B cell (primary cell): ENCODE data around the gene CMTM5. TPM values are rescaled to one million over a fixed set of nuclear protein-coding genes. Genes with fewer than 3 reads are reported as not detected.

Experiments used
- ATAC-seq: fragments of 200-7000 bp; cut with Tn5 transposase; one replicate; pipeline ENCODE4 v1.10.0; 2021; ENCODE audit warnings: low read depth, mild to moderate bottlenecking, moderate number of reproducible peaks, moderate library complexity
- CTCF ChIA-PET: fragments of 350-600 bp; sonication (Branson Sonifier 250); formaldehyde crosslinking; loops from one replicate; lab custom pipeline; 2021; ENCODE audit warnings: antibody characterized with exemption, inconsistent platforms; lab: Charles Lee
- POLR2A ChIA-PET: fragments of 350-600 bp; sonication (Branson Sonifier 250); formaldehyde crosslinking; loops from one replicate; lab custom pipeline; 2021; ENCODE audit warnings: antibody characterized with exemption; lab: Charles Lee
- DNase-seq: peaks from one replicate; pipeline ENCODE4 v3.0.0; 2013
- H2AFZ ChIP-seq: 2 replicates; pipeline ENCODE4 v1.6.1; 2012; ENCODE audit warnings: mild to moderate bottlenecking, low read depth, low read length; ENCODE audit not compliant: insufficient read depth, poor library complexity, severe bottlenecking
- H3K27ac ChIP-seq, 2 donors: 1 replicate in 1 of 2; 2 replicates in 1 of 2; pipeline ENCODE4 v1.5.1; 2012 to 2013; ENCODE audit warnings: low read length in 2 of 2, mild to moderate bottlenecking in 2 of 2, moderate library complexity in 1 of 2
- H3K27me3 ChIP-seq, 4 experiments: fragments of 200-600 bp in 1 of 4; sonication (generic) in 1 of 4; replicated peaks in 1 of 4; 1 replicate in 2 of 4; 2 replicates in 2 of 4; pipeline versions ENCODE4 v1.6.1 to v1.7.0; 2013 to 2016; ENCODE audit warnings: low read length in 3 of 4, mild to moderate bottlenecking in 2 of 4, mixed read lengths in 1 of 4, moderate library complexity in 1 of 4; ENCODE audit not compliant: insufficient read depth in 4 of 4, control insufficient read depth in 3 of 4; ENCODE audit errors: control extremely low read depth in 1 of 4
- H3K36me3 ChIP-seq, 2 experiments: replicated peaks in 1 of 2; 1 replicate in 1 of 2; 2 replicates in 1 of 2; pipeline versions ENCODE4 v1.6.1 to v1.7.1; 2013; ENCODE audit warnings: low read length in 1 of 2; ENCODE audit not compliant: insufficient read depth in 2 of 2, control insufficient read depth in 1 of 2; ENCODE audit errors: control extremely low read depth in 1 of 2, extremely low read depth in 1 of 2
- H3K4me1 ChIP-seq, 2 donors: fragments of 200-600 bp in 1 of 2; sonication (generic) in 1 of 2; 1 replicate in 1 of 2; 2 replicates in 1 of 2; pipeline versions ENCODE4 v1.5.1 to v1.6.1; 2013 to 2017; ENCODE audit warnings: low read length in 2 of 2; ENCODE audit not compliant: control insufficient read depth in 2 of 2, insufficient read depth in 2 of 2
- H3K4me2 ChIP-seq: replicated peaks from 2 replicates; pipeline ENCODE3; 2012; ENCODE audit warnings: mild to moderate bottlenecking, low read depth, low read length; ENCODE audit not compliant: poor library complexity, severe bottlenecking
- H3K4me3 ChIP-seq, 5 experiments: fragments of 200-600 bp in 1 of 5; sonication (generic) in 1 of 5; 1 replicate in 3 of 5; 2 replicates in 2 of 5; pipeline versions ENCODE4 v1.5.1 to v1.7.0; 2011 to 2016; ENCODE audit warnings: low read length in 4 of 5, mild to moderate bottlenecking in 4 of 5, low read depth in 2 of 5, control low read depth in 1 of 5, moderate library complexity in 1 of 5; ENCODE audit not compliant: insufficient read depth in 1 of 5; ENCODE audit errors: control extremely low read depth in 1 of 5, extremely low read depth in 1 of 5
- H3K79me2 ChIP-seq: fragments of 200-600 bp; sonication (generic); one replicate; pipeline ENCODE4 v1.6.0; 2016; ENCODE audit warnings: low read length; ENCODE audit not compliant: control insufficient read depth, insufficient read depth
- H3K9ac ChIP-seq: fragments of 200-600 bp; sonication (generic); 2 replicates; pipeline ENCODE4 v1.6.1; 2017; ENCODE audit warnings: mild to moderate bottlenecking, low read length, moderate library complexity
- H3K9me3 ChIP-seq, 3 donors: one replicate each; pipeline versions ENCODE4 v1.6.1 to v1.7.1; 2013; ENCODE audit warnings: low read length in 2 of 3; ENCODE audit not compliant: control insufficient read depth in 2 of 3, insufficient read depth in 1 of 3; ENCODE audit errors: control extremely low read depth in 1 of 3
- H4K20me1 ChIP-seq: 2 replicates; pipeline ENCODE4 v1.6.0; 2012; ENCODE audit warnings: mild to moderate bottlenecking, low read length; ENCODE audit not compliant: insufficient read depth, control insufficient read depth, poor library complexity, severe bottlenecking
- H3K27ac Mint-ChIP-seq: one replicate; pipeline ENCODE4 v1.8.0; 2021; ENCODE audit warnings: mixed read lengths
- H3K27me3 Mint-ChIP-seq: one replicate; pipeline ENCODE4 v1.8.0; 2021; ENCODE audit warnings: mixed read lengths
- H3K4me1 Mint-ChIP-seq: one replicate; pipeline ENCODE4 v1.8.0; 2021; ENCODE audit warnings: mixed read lengths
- H3K4me3 Mint-ChIP-seq: one replicate; pipeline ENCODE4 v1.8.0; 2021; ENCODE audit warnings: mixed read lengths
- H3K9me3 Mint-ChIP-seq: one replicate; pipeline ENCODE4 v1.8.0; 2022; ENCODE audit warnings: mixed read lengths; ENCODE audit not compliant: insufficient read depth
- EZH2 ChIP-seq: IDR thresholded peaks from 2 replicates; pipeline ENCODE4 v1.6.1; 2012; ENCODE audit warnings: borderline replicate concordance, low read depth, mild to moderate bottlenecking, moderate library complexity, low read length; ENCODE audit not compliant: insufficient read depth, poor library complexity, severe bottlenecking
- WGBS: methylation state at CpG from one replicate; pipeline ENCODE4 v1.1.5; 2013; ENCODE audit warnings: missing lambda C conversion rate; ENCODE audit not compliant: insufficient coverage; 5-methylcytosine and 5-hydroxymethylcytosine counted together
- intact Hi-C: fragments of 100-400 bp; cut with micrococcal nuclease; formaldehyde crosslinking; loops from one replicate; pipeline ENCODE4 v1.10.0; 2022
- polyA minus RNA-seq: library from RNA; depleted of rRNA, polyadenylated mRNA; stranded (reverse); fragments of >200 nt; gene quantifications from 2 replicates; pipeline ENCODE4 v1.2.3, GENCODE V29; 2012
- polyA plus RNA-seq: library from polyadenylated mRNA; depleted of rRNA; stranded (reverse); fragments of >200 nt; gene quantifications from 2 replicates; pipeline ENCODE4 v1.2.3, GENCODE V29; 2012
- total RNA-seq, 2 donors: library from RNA; stranded (reverse); fragments of 120-200 nt in 1 of 2; gene quantifications; 1 replicate in 1 of 2; 2 replicates in 1 of 2; pipeline versions ENCODE4 v1.2.3 to v1.2.4, GENCODE V29; 2013 to 2022
- TF ChIP-seq, protein P1 (sequence below): fragments of 200-600 bp; IDR thresholded peaks from one replicate; pipeline ENCODE4 v1.8.0; 2022; ENCODE audit warnings: antibody characterized with exemption, mild to moderate bottlenecking

Gene CMTM5, protein sequence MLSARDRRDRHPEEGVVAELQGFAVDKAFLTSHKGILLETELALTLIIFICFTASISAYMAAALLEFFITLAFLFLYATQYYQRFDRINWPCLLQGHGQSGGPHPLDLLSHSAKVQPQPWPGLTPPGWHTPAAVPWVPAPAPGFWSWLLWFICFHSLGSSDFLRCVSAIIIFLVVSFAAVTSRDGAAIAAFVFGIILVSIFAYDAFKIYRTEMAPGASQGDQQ
- total RNA-seq, result not detected in 2 replicates
- total RNA-seq (2013), result 5.1 TPM
- polyA plus RNA-seq, result 0.18 and 1.0 TPM in 2 replicates
- polyA minus RNA-seq, result 0.77 and 3.3 TPM in 2 replicates

- POLR2A ChIA-PET, result no interaction called here
Measured at GRCh38 chr14:23376482-23377197, at the start of gene CMTM5. Gene CMTM5, plus strand, starts transcription at chr14:23377046. Its CDS starts 206 bp downstream, at chr14:23377252.

More at GRCh38 chr14:23376482-23377197, at the start of gene CMTM5:
- Histone ChIP-seq H3K4me2 (no peak within 1 kb of the TSS), H2AFZ (no peak within 1 kb of the TSS), H3K27ac (no peak within 1 kb of the TSS), H4K20me1 (no peaks in the 10 kb centered on the region), H3K36me3 (no peaks in the 10 kb centered on the region), H3K4me1 (no peaks in the 10 kb centered on the region), H3K4me3 (no peak within 1 kb of the TSS), H3K9ac (no peak within 1 kb of the TSS), H3K27me3 (peaks cover 0 to 12% (median 0%) of the 10 kb centered on the region in 4 experiments), H3K9me3 (no peaks in the 10 kb centered on the region), H3K79me2 (no peaks in the 10 kb centered on the region)
- Mint-ChIP-seq H3K4me1 (no peaks in the 10 kb centered on the region), H3K9me3 (no peaks in the 10 kb centered on the region), H3K4me3 (no peak within 1 kb of the TSS), H3K27me3 (peaks cover 12% of the 10 kb centered on the region), H3K27ac (no peak within 1 kb of the TSS)
- DNase-seq (no peak), ATAC-seq (no peak)
- CTCF ChIA-PET, result interaction anchor here (8.7 kb wide), 1 partner anchor 109 kb away, joined by 129 read pairs; no protein-coding TSS in a partner anchor
- 70% methylated on average over 10 of the region's 13 CpGs for WGBS
- TF ChIP-seq, protein P1, sequence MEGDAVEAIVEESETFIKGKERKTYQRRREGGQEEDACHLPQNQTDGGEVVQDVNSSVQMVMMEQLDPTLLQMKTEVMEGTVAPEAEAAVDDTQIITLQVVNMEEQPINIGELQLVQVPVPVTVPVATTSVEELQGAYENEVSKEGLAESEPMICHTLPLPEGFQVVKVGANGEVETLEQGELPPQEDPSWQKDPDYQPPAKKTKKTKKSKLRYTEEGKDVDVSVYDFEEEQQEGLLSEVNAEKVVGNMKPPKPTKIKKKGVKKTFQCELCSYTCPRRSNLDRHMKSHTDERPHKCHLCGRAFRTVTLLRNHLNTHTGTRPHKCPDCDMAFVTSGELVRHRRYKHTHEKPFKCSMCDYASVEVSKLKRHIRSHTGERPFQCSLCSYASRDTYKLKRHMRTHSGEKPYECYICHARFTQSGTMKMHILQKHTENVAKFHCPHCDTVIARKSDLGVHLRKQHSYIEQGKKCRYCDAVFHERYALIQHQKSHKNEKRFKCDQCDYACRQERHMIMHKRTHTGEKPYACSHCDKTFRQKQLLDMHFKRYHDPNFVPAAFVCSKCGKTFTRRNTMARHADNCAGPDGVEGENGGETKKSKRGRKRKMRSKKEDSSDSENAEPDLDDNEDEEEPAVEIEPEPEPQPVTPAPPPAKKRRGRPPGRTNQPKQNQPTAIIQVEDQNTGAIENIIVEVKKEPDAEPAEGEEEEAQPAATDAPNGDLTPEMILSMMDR, result no peak
- no peak for TF ChIP-seq EZH2
- intact Hi-C loops, result no loop called here
